ENCODE results near the gene SERPINA4.
"Not testable (repeated sequence)": the region's sequence is repeated elsewhere in the genome, so short reads cannot be mapped to it uniquely, and the experiment has no call there.

SERPINA4 gene

GRCh38 chr14:94594441-94594840 lies 33.2 kb downstream of the SERPINA4 start:
- DNase-seq: no peak

- no peak for DNase-seq
Observed at GRCh38 chr14:94595912-94596311, 34.7 kb downstream of the SERPINA4 start.

- no peak for DNase-seq
Observed at GRCh38 chr14:94596361-94596760, 35.1 kb downstream of the SERPINA4 start.

- DNase-seq: no peak
Observed at GRCh38 chr14:94597788-94598187, 36.5 kb downstream of the SERPINA4 start.

GRCh38 chr14:94598506-94598815 lies 37.2 kb downstream of the SERPINA4 start:
- DNase-seq: no peak

- peak; percentile 33 for DNase-seq
Observed at GRCh38 chr14:94598816-94599655, 37.8 kb downstream of the SERPINA4 start.

- DNase-seq: no peak
Observed at GRCh38 chr14:94599656-94600004, 38.4 kb downstream of the SERPINA4 start.

GRCh38 chr14:94600148-94600545 lies 38.9 kb downstream of the SERPINA4 start:
- DNase-seq: no peak

- DNase-seq: no peak
Observed at GRCh38 chr14:94601884-94602391, 40.7 kb downstream of the SERPINA4 start.

- no peak for DNase-seq
Observed at GRCh38 chr14:94602722-94603121, 41.5 kb downstream of the SERPINA4 start.

GRCh38 chr14:94605361-94605760 lies 44.1 kb downstream of the SERPINA4 start:
- no peak for DNase-seq

GRCh38 chr14:94608966-94609365 lies 47.7 kb downstream of the SERPINA4 start:
- DNase-seq: not testable (repeated sequence)

- DNase-seq: no peak
Observed at GRCh38 chr14:94611179-94611578, 49.9 kb downstream of the SERPINA4 start.

- DNase-seq: no peak
Observed at GRCh38 chr14:94612174-94612573, 50.9 kb downstream of the SERPINA4 start, which contains the start of gene SERPINA3. SERPINA3 (plus strand) TSS chr14:94612391; CDS start chr14:94614442, 2,051 bp downstream.

GRCh38 chr14:94612580-94613554 lies 51.6 kb downstream of the SERPINA4 start:
- DNase-seq: no peak

GRCh38 chr14:94613720-94614644 lies 52.7 kb downstream of the SERPINA4 start:
- DNase-seq: no peak

GRCh38 chr14:94614802-94615201 lies 53.6 kb downstream of the SERPINA4 start:
- no peak for DNase-seq

- no peak for DNase-seq
Observed at GRCh38 chr14:94615254-94615653, 54.0 kb downstream of the SERPINA4 start.

- no peak for DNase-seq
Observed at GRCh38 chr14:94615823-94616570, 54.8 kb downstream of the SERPINA4 start.

- DNase-seq: no peak
Observed at GRCh38 chr14:94617366-94617941, 56.2 kb downstream of the SERPINA4 start.

Data from DMS153 (cell line).